A549 (cell line): ENCODE data around the gene FADS1. TPM values are rescaled to one million over a fixed set of nuclear protein-coding genes. Genes with fewer than 3 reads are reported as not detected.

ENCODE experiments used
- ATAC-seq, 2 experiments: fragments of 200-7000 bp in 1 of 2; fragments of >200 bp in 1 of 2; cut with Nextera tagmentation in 1 of 2; cut with Tn5 transposase in 1 of 2; 3 replicates each; pipeline versions ENCODE4 v1.8.0 to v1.9.1; 2018 to 2020; ENCODE audit warnings: mild to moderate bottlenecking in 1 of 2, moderate library complexity in 1 of 2
- CTCF ChIA-PET: fragments of 300-600 bp; sonication (Branson Sonifier 250); formaldehyde crosslinking; extraction: SDS; loops from one replicate; lab custom pipeline; 2021; ENCODE audit warnings: antibody characterized with exemption, inconsistent platforms; lab: Yijun Ruan, JAX
- POLR2A ChIA-PET: fragments of 350-600 bp; formaldehyde crosslinking; extraction: SDS; loops from one replicate; lab custom pipeline; 2021; ENCODE audit warnings: antibody characterized with exemption, inconsistent platforms; lab: Yijun Ruan, JAX
- DNase-seq, 2 experiments: peaks; one replicate each; pipeline versions ENCODE4 v3.0.0 to v3.0.0-alpha.2; 2011 to 2016; ENCODE audit warnings: low read depth in 1 of 2, low spot score in 1 of 2
- FAIRE-seq: peaks from 2 replicates; lab custom pipeline; 2011; peaks lifted over from hg19 to GRCh38; lab: Jason Lieb, UNC
- H3K27ac ChIP-seq, 2 experiments: fragments of >200 bp; sonication (Bioruptor Twin); formaldehyde crosslinking; 3 replicates each; pipeline ENCODE4 v1.5.1; 2016 to 2017
- H3K4me1 ChIP-seq: fragments of >200 bp; sonication (Bioruptor Twin); formaldehyde crosslinking; 3 replicates; pipeline ENCODE4 v1.6.1; 2016
- H3K4me2 ChIP-seq: fragments of >200 bp; sonication (Bioruptor Twin); formaldehyde crosslinking; 3 replicates; pipeline ENCODE4 v1.6.1; 2016
- H3K4me3 ChIP-seq: fragments of >200 bp; sonication (Bioruptor Twin); formaldehyde crosslinking; 3 replicates; pipeline ENCODE4 v1.5.1; 2016
- H3K9me3 ChIP-seq: fragments of >200 bp; sonication (Bioruptor Twin); formaldehyde crosslinking; 3 replicates; pipeline ENCODE4 v1.6.1; 2016
- CBX2 ChIP-seq: fragments of 200-600 bp; sonication (generic); IDR thresholded peaks from 2 replicates; pipeline ENCODE4 v1.6.1; 2016; ENCODE audit warnings: low read depth, mild to moderate bottlenecking, borderline replicate concordance
- CEBPB ChIP-seq, 2 experiments: fragments of >200 bp in 1 of 2; sonication (Bioruptor Twin) in 1 of 2; formaldehyde crosslinking in 1 of 2; IDR thresholded peaks; 2 replicates each; pipeline ENCODE4 v1.6.1; 2012 to 2016
- CHD2 ChIP-seq: fragments of 150-350 bp; IDR thresholded peaks from 2 replicates; pipeline ENCODE4 v1.6.1; 2014; ENCODE audit warnings: low read length; ENCODE audit not compliant: partially characterized antibody
- CHD4 ChIP-seq: fragments of 200-600 bp; sonication (generic); IDR thresholded peaks from 2 replicates; pipeline ENCODE4 v1.6.1; 2016; ENCODE audit warnings: antibody characterized with exemption, mild to moderate bottlenecking, borderline replicate concordance
- HOXB5 ChIP-seq: fragments of 250-450 bp; sonication (Bioruptor Pico); IDR thresholded peaks from 2 replicates; pipeline ENCODE4 v1.5.0; 2020; ENCODE audit warnings: mild to moderate bottlenecking, moderate library complexity
- JUNB ChIP-seq: fragments of >200 bp; sonication (Bioruptor Twin); formaldehyde crosslinking; IDR thresholded peaks from 2 replicates; pipeline ENCODE4 v1.6.1; 2016
- KDM5A ChIP-seq: fragments of 200-600 bp; sonication (generic); IDR thresholded peaks from 2 replicates; pipeline ENCODE4 v1.6.1; 2016; ENCODE audit warnings: antibody characterized with exemption, mild to moderate bottlenecking
- MAZ ChIP-seq: fragments of 150-350 bp; IDR thresholded peaks from 2 replicates; pipeline ENCODE4 v1.6.1; 2014; ENCODE audit warnings: antibody characterized with exemption, low read depth, low read length, borderline replicate concordance
- POLR2A ChIP-seq: IDR thresholded peaks from 2 replicates; pipeline ENCODE4 v1.6.1; 2012; ENCODE audit warnings: mild to moderate bottlenecking, low read length
- POLR2AphosphoS2 ChIP-seq: conservative IDR thresholded peaks from 2 replicates; pipeline ENCODE4 v1.6.1; 2012; ENCODE audit warnings: low read length, improper control_type of control experiment, inconsistent platforms
- RAD21 ChIP-seq, 2 experiments: fragments of >200 bp in 1 of 2; sonication (Bioruptor Twin) in 1 of 2; formaldehyde crosslinking in 1 of 2; IDR thresholded peaks in 1 of 2; conservative IDR thresholded peaks in 1 of 2; 2 replicates in 1 of 2; 3 replicates in 1 of 2; pipeline ENCODE4 v1.6.1; 2012 to 2018; ENCODE audit warnings: inconsistent platforms in 1 of 2
- ZFP36 ChIP-seq: fragments of 450-650 bp; IDR thresholded peaks from 2 replicates; pipeline ENCODE4 v1.6.1; 2014; ENCODE audit warnings: borderline replicate concordance; ENCODE audit not compliant: partially characterized antibody
- ZSCAN20 ChIP-seq: fragments of 250-450 bp; sonication (Bioruptor Pico); IDR thresholded peaks from 2 replicates; pipeline ENCODE4 v1.8.0; 2022; ENCODE audit warnings: mild to moderate bottlenecking, moderate library complexity
- WGBS: methylation state at CpG from one replicate; pipeline ENCODE4 v1.1.6; 2017; ENCODE audit errors: missing lambda C conversion rate; 5-methylcytosine and 5-hydroxymethylcytosine counted together
- polyA plus RNA-seq, 4 experiments: library from polyadenylated mRNA; depleted of rRNA in 3 of 4; stranded (reverse); fragments of >200 nt; fragmentation: RNase III in 1 of 4; extraction: RNeasy Plus Mini Kit Qiagen cat#74134 plus additional on column Dnase treatment in 1 of 4; gene quantifications; 2 replicates in 3 of 4; 3 replicates in 1 of 4; pipeline ENCODE4 v1.2.3, GENCODE V29; 2011 to 2017
- TF ChIP-seq, protein P1 (sequence below): fragments of >200 bp; sonication (Bioruptor Twin); formaldehyde crosslinking; IDR thresholded peaks from 2 replicates; pipeline ENCODE4 v1.6.1; 2016
- TF ChIP-seq, protein P2 (sequence below): fragments of >200 bp; sonication (Bioruptor Twin); formaldehyde crosslinking; IDR thresholded peaks from 3 replicates; pipeline ENCODE4 v1.5.1; 2016
- TF ChIP-seq, protein P3 (sequence below): IDR thresholded peaks from 2 replicates; pipeline ENCODE4 v1.6.1; 2012

FADS1 gene
- polyA plus RNA-seq, 2 of the 4 experiments (the other 2 are of a cell fraction): 163 to 205 TPM

DNA sequence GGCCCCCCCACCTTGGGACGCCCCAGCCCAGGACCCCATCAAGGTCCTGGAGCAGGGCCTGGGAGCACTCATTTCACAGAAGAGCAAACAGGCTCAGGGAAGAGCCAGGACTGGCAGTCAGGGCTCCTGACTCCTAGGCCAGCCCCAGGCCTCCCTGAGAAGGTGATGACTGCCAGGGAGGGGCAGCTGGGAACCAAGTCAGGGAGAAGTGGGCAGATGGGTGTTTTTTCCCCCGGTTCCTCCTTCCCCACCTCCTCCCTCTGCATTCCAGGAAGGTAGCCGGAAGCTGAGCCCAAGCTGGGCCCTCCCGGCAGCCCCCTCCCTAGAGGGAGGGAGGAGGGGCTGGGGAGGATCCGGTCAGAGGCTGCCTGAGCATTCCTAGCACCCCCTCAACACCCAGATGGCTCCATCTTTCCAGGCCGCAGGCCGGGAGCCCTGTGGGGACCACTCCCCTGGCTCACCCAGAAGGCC, 44.8 kb downstream of the FADS1 start:
- CTCF ChIA-PET: interaction anchor here (1.0 to 2.1 kb wide), 4 partner anchors 12 to 39 kb away, joined by 4 to 6 read pairs (median 5); partner anchors contain the start of gene MYRF
- peak overlapping the region; percentile 47 to 74; a peak in 4 of 6 replicates for H3K27ac ChIP-seq
- no peak overlapping the region for H3K4me3 ChIP-seq
- POLR2A ChIA-PET: no interaction called here
- WGBS: 77% methylated on average over 5 of the region's 7 CpGs
- H3K4me1 ChIP-seq: peaks cover 55% of the 10 kb centered on the region
- no peak for TF ChIP-seq ZSCAN20 (CRISPR knock-in tag)
- no peak for TF ChIP-seq HOXB5 (CRISPR knock-in tag)
- no peak for TF ChIP-seq KDM5A
- TF ChIP-seq, protein P1, sequence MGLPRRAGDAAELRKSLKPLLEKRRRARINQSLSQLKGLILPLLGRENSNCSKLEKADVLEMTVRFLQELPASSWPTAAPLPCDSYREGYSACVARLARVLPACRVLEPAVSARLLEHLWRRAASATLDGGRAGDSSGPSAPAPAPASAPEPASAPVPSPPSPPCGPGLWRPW: no peak
- TF ChIP-seq CEBPB (IDR thresholded peaks at IDR 0.05): no peak
- no peaks in the 10 kb centered on the region for H3K9me3 ChIP-seq
- H3K4me2 ChIP-seq: no peak overlapping the region
- ATAC-seq (no peak), DNase-seq (no peak), FAIRE-seq (no peak)

DNA sequence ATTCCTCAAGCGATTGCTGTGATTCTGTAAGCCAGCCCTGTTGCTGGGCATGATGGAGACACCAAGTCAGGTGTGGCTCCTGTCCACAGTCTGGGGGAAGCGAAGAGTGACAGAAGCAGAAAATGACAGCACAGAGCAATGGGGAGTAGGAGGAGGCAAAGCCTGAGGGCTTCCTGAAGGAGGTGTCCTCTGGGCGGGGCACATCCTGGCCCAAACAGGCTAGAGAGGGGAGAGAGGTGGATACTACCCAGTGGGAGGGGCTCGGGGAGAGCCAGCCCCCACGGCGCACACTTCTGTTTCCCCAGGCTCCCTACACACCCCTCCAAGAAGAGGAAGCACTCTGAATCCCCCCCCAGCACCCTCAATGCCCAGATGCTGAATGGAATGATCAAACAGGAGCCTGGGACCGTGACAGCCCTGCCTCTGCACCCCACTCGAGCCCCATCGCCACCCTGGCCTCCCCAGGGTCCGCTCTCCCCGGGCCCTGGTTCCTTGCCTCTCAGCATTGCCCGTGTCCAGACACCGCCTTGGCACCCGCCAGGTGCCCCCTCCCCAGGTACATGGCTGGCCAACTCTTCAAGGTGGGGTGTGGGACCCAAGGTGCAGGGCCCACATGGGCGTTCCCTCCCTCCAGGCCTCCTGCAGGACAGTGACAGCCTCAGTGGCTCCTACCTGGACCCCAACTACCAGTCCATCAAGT, 45.5 kb downstream of the FADS1 start:
- Histone ChIP-seq H3K4me3 (no peak overlapping the region), H3K9me3 (no peaks in the 10 kb centered on the region), H3K4me2 (no peak overlapping the region)
- 92% methylated on average over 15 of the region's 15 CpGs for WGBS
- ChIA-PET CTCF (interaction anchor here (1.1 to 2.1 kb wide), 4 partner anchors 12 to 39 kb away, joined by 3 to 6 read pairs (median 4); no protein-coding TSS in a partner anchor), POLR2A (no interaction called here)
- peak; percentile 95 for TF ChIP-seq ZFP36
- TF ChIP-seq POLR2A: no peak
- TF ChIP-seq, all 56 proteins: peak for 1
- Histone ChIP-seq H3K4me1 (peaks cover 62% of the 10 kb centered on the region), H3K27ac (peak overlapping the region in 1 of 2 experiments; percentile 74; a peak in 2 of 6 replicates)
- no peak for DNase-seq
- FAIRE-seq: no peak
- peak in 1 of 2 experiments; percentile 4; a peak in 2 of 6 replicates for ATAC-seq

DNA sequence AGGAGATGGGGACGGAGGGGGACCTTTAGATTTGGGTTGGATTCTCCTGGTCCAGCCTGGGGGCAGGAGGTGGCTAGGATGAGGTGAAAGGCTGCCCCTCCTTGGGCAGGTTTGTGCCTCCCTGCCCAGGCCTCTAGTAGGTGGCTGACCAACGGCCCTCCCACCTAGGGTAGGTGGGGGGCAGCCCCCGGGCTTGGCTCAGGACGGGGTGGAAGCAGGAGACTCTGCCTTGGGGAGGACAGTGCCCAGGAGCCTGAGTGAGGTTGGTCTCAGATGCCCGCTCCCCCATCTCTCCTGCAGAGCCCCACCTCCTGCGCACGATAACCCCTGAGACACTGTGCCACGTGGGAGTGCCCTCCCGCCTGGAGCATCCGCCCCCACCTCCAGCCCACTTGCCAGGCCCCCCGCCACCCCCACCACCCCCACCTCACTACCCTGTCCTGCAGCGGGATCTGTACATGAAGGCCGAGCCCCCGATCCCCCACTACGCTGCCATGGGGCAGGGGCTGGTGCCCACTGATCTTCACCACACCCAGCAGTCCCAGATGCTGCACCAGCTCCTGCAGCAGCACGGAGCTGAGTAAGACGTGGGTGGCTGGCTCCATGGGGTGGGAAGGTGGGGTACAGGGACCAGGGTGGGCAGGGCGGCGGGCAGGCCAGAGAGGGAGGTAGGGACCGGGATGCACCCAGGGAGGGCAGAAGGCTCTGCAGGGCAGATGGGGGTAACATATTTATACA, 46.7 kb downstream of the FADS1 start:
- Histone ChIP-seq H3K4me1 (peaks cover 68% of the 10 kb centered on the region), H3K9me3 (no peaks in the 10 kb centered on the region), H3K27ac (peak overlapping the region; percentile 40 to 70; a peak in 4 of 6 replicates), H3K4me2 (peak overlapping the region; percentile 43; the same call in 1 of the 3 replicates), H3K4me3 (no peak overlapping the region)
- 80% methylated on average over 11 of the region's 20 CpGs for WGBS
- ChIA-PET POLR2A (no interaction called here), CTCF (interaction anchor here (1.1 to 1.7 kb wide), 3 partner anchors 16 to 27 kb away, joined by 3 to 7 read pairs (median 4); no protein-coding TSS in a partner anchor)
- no peak; a peak in 1 of 6 replicates for ATAC-seq
- FAIRE-seq: no peak
- TF ChIP-seq POLR2A: no peak
- TF ChIP-seq MAZ: no peak
- TF ChIP-seq JUNB: no peak
- no peak for TF ChIP-seq POLR2AphosphoS2
- no peak for TF ChIP-seq CHD4
- DNase-seq: no peak

DNA sequence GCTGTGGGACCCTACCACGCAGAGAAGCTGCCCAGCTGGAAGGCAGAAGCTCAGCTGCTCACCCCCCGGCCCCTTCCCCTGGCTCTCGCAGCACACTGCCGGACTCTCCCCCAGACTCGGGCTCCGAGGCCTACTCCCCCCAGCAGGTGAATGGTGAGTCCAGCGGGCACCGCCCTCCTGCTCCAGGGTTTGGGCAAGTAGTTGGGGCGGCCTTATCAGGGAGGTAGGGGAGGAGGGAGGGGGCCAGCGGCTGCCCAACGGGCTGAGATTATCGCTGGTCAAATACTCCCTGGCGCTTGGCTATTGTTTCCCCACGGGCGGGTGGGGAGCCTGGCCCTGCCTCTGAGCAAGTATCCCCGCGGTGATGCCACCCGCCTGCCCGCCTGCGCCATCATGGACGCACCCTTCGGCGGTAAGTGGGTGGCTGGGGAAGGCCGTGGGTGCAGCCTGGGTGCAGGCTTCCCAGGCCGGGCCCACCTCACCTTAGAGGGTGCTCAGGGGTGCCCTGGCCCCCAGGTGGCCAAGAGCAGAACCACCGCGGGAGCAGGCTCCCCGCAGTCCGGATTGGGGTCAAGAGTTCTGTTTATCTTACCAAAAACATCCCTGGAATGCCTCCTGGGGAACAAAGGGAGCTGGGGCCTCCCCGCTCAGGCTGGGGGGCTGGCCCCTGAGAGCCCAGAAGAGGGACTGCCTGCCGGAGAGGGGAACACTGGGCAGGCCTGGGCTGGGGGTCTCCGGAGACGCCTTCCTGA, 47.5 kb downstream of the FADS1 start:
- DNase-seq (peak in 1 of 2 experiments; percentile 58), ATAC-seq (peak; percentile 35 to 67; a peak in 3 of 6 replicates), FAIRE-seq (no peak)
- ChIA-PET CTCF (interaction anchor here (1.0 to 7.2 kb wide), 4 partner anchors 16 to 28 kb away, joined by 4 to 44 read pairs (median 24); no protein-coding TSS in a partner anchor), POLR2A (no interaction called here)
- TF ChIP-seq, protein P2, sequence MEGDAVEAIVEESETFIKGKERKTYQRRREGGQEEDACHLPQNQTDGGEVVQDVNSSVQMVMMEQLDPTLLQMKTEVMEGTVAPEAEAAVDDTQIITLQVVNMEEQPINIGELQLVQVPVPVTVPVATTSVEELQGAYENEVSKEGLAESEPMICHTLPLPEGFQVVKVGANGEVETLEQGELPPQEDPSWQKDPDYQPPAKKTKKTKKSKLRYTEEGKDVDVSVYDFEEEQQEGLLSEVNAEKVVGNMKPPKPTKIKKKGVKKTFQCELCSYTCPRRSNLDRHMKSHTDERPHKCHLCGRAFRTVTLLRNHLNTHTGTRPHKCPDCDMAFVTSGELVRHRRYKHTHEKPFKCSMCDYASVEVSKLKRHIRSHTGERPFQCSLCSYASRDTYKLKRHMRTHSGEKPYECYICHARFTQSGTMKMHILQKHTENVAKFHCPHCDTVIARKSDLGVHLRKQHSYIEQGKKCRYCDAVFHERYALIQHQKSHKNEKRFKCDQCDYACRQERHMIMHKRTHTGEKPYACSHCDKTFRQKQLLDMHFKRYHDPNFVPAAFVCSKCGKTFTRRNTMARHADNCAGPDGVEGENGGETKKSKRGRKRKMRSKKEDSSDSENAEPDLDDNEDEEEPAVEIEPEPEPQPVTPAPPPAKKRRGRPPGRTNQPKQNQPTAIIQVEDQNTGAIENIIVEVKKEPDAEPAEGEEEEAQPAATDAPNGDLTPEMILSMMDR: 0 out of 3 replicates have a peak, but pooled peaks have one; percentile 12
- TF ChIP-seq CBX2 (no peak), CHD2 (no peak), RAD21 (conservative IDR thresholded peaks at IDR 0.05 in 1 of 2, IDR thresholded peaks at IDR 0.05 in 1 of 2) (peak in 1 of 2 experiments; percentile 7; a peak in 1 of 5 replicates)
- TF ChIP-seq, protein P3, sequence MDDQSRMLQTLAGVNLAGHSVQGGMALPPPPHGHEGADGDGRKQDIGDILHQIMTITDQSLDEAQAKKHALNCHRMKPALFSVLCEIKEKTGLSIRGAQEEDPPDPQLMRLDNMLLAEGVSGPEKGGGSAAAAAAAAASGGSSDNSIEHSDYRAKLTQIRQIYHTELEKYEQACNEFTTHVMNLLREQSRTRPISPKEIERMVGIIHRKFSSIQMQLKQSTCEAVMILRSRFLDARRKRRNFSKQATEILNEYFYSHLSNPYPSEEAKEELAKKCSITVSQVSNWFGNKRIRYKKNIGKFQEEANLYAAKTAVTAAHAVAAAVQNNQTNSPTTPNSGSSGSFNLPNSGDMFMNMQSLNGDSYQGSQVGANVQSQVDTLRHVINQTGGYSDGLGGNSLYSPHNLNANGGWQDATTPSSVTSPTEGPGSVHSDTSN: no peak
- peaks cover 75% of the 10 kb centered on the region for H3K4me1 ChIP-seq
- H3K9me3 ChIP-seq: no peaks in the 10 kb centered on the region
- H3K4me3 ChIP-seq: no peak overlapping the region
- peak overlapping the region; percentile 40 to 70; a peak in 5 of 6 replicates for H3K27ac ChIP-seq
- H3K4me2 ChIP-seq: peak overlapping the region; percentile 43
- 77% methylated on average over 22 of the region's 33 CpGs for WGBS
